HG03095 (cell line): ENCODE measurements around the gene TP53I3.
"Not testable (repeated sequence)": the region's sequence is repeated elsewhere in the genome, so short reads cannot be mapped to it uniquely, and the experiment has no call there.

Source experiments
- ATAC-seq: cut with Tn5 transposase; IDR thresholded peaks from one replicate; pipeline ENCODE4 v1.9.1; 2021; ENCODE audit warnings: moderate library complexity; ENCODE audit not compliant: unreplicated experiment

TP53I3 gene

GRCh38 chr2:24084386-24085199, at the start of gene TP53I3:
Gene TP53I3 (minus strand): TSS chr2:24084834. CDS start chr2:24084326, 508 bp downstream.
- peak; percentile 68 for ATAC-seq

- ATAC-seq = no peak
These were observed 47.9 kb upstream of the TP53I3 start for GRCh38 chr2:24132543-24132942.

GRCh38 chr2:24125956-24126355, 41.3 kb upstream of the TP53I3 start:
- no peak for ATAC-seq

GRCh38 chr2:24123922-24124580, 39.4 kb upstream of the TP53I3 start:
- peak; percentile 9 for ATAC-seq

GRCh38 chr2:24123195-24123921, 38.7 kb upstream of the TP53I3 start, which contains the start of the genes FAM228B and PFN4:
Gene FAM228B (plus strand): TSS chr2:24123469. CDS start chr2:24124362, 893 bp downstream.
Gene PFN4 (minus strand): TSS chr2:24123334. CDS start chr2:24122535, 799 bp downstream.
- peak; percentile 89 for ATAC-seq

GRCh38 chr2:24122366-24123194, 37.9 kb upstream of the TP53I3 start:
- ATAC-seq = no peak

- no peak for ATAC-seq
These were observed 36.8 kb upstream of the TP53I3 start for GRCh38 chr2:24121469-24121868.

GRCh38 chr2:24121066-24121465, 36.4 kb upstream of the TP53I3 start:
- no peak for ATAC-seq

GRCh38 chr2:24117902-24118301, 33.3 kb upstream of the TP53I3 start:
- ATAC-seq = no peak

GRCh38 chr2:24115057-24115456, 30.4 kb upstream of the TP53I3 start:
- no peak for ATAC-seq

- ATAC-seq = no peak
These were observed 26.8 kb upstream of the TP53I3 start for GRCh38 chr2:24111407-24111901.

GRCh38 chr2:24110660-24111303, 26.1 kb upstream of the TP53I3 start:
- ATAC-seq = no peak

- ATAC-seq = not testable (repeated sequence)
These were observed 24.8 kb upstream of the TP53I3 start for GRCh38 chr2:24109431-24109830.

- ATAC-seq = no peak
These were observed 22.7 kb upstream of the TP53I3 start for GRCh38 chr2:24107336-24107735.

- ATAC-seq = no peak
These were observed 22.2 kb upstream of the TP53I3 start for GRCh38 chr2:24106786-24107185.

- ATAC-seq = no peak
These were observed 21.2 kb upstream of the TP53I3 start for GRCh38 chr2:24105816-24106215.

GRCh38 chr2:24104906-24105305, 20.3 kb upstream of the TP53I3 start:
- ATAC-seq = no peak

- ATAC-seq = no peak
These were observed 19.5 kb upstream of the TP53I3 start for GRCh38 chr2:24104110-24104650.

GRCh38 chr2:24102677-24103076, 18.0 kb upstream of the TP53I3 start:
- ATAC-seq = no peak

GRCh38 chr2:24101992-24102391, 17.4 kb upstream of the TP53I3 start:
- no peak for ATAC-seq
